ENCODE measurements around the gene ELL. TPM values are rescaled to one million over a fixed set of nuclear protein-coding genes. Genes with fewer than 3 reads are reported as not detected.

ELL gene
- total RNA-seq, 1 donor from 2014 or later: 23.6 TPM

DNA sequence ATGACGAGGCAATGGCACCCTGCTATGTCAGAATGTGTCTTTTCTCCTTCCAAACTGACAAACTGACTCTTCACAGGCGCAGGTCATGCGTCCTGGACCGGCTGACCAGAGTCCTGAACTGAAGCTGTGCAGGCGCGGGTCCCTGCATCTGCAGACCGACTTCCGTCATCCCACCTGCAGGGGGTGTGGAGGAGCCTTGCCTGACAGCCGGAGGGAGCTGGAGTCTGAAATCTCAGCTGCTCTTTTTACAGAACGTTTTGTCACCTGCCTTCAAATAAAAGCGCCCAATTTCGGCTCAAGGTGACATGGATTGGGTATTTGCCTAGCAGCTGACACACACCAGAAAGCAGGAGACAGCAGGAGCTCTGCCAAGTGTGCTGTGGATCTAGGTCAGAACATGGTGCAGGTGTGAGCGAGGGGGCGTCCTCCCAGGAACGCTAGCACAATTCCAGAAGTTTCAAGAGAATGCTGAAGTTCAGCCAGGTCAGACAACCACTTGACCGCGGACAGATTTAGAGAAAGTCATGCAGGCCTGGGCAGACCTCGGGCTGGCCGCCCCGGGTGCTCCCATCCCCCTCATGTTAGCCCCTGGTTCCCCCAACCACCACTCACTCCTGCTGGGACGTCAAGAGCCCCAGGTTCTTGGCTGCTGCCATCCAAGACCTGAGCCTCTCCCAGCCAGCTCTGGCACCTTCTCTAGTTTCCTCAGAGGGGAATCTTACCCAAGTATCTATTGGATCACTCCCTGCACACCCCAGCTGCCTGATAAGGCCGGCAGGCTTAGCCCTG is 32.8 kb downstream of the ELL start:
- H3K4me3 Mint-ChIP-seq: no peak overlapping the region

DNA sequence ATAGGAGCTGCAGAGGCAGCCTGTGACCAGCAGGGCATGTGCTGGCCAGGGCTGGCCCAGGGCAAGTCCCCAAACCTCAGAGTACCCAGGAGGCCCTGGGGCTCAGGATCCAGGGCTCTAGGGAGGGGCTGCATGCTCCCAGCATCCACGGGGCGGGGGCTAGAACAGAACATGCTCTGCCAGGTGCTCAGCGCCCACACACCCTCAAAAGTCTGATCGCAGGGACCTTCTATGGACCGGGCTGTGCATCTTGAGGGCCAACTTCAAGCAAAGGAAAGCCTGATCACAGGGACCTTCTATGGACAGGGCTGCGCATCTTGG is 33.5 kb downstream of the ELL start:
- no peak overlapping the region for H3K27ac Mint-ChIP-seq
- no peak overlapping the region for H3K4me3 Mint-ChIP-seq
- DNase-seq (ENCODE audit: low spot score): no peak
- H3K27me3 Mint-ChIP-seq (ENCODE audit: insufficient read depth): no peaks in the 10 kb centered on the region
- no peaks in the 10 kb centered on the region for H3K9me3 Mint-ChIP-seq
- peaks cover 22% of the 10 kb centered on the region for H3K4me1 Mint-ChIP-seq (ENCODE audit: low read depth)
- intact Hi-C loops (cut with micrococcal nuclease): no loop called here
- no peaks in the 10 kb centered on the region for H3K36me3 Mint-ChIP-seq (ENCODE audit: low read depth)

More for the DNA sequence above, 32.8 kb downstream of the ELL start:
- H3K4me1 Mint-ChIP-seq (ENCODE audit: low read depth): peaks cover 23% of the 10 kb centered on the region
- no peak for DNase-seq (ENCODE audit: low spot score)
- intact Hi-C loops (cut with micrococcal nuclease): no loop called here
- H3K27ac Mint-ChIP-seq: no peak overlapping the region
- no peaks in the 10 kb centered on the region for H3K36me3 Mint-ChIP-seq (ENCODE audit: low read depth)
- H3K27me3 Mint-ChIP-seq (ENCODE audit: insufficient read depth): no peaks in the 10 kb centered on the region
- H3K9me3 Mint-ChIP-seq: no peaks in the 10 kb centered on the region

DNA sequence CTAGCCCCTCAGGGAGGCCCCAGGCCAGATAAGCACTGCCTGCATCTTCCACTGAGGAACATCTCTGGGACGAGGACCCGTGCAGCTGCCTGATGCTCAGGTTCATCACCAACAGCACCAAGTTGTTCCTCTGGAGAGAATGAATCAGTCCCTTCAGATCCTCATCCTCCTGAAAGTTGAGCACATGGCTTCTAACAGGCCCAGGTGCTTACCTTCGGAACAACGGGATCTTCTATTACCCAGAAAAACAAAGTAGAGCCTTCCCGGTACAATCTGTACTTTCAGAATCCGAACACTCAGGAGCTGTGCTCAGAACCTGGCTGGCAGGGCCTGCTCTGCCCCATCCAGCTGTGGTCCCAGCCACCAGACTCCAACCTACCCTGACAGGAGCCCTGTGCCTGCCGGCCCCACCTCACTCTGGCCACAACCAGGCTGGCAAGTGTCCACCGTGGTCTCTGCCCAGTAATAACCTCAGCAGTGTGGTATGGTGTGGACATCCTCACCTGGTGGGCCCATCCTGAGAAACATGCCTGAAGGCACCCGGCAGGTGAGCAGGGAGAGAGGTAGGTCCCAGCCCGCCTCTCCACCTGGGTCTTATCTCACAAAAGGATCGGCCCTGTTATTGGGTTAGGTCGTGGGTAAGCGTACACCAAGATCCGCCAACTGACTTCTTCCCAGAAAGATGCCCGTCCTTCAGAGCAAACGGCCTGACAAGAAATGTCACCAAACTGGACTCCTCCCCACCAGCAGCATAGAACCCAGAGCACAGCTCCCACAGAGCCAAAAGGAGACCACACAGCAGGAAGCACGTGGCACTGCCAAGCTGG is 34.1 kb downstream of the ELL start:
- Mint-ChIP-seq H3K4me3 (no peak overlapping the region), H3K27me3 (ENCODE audit: insufficient read depth) (no peaks in the 10 kb centered on the region), H3K4me1 (ENCODE audit: low read depth) (peaks cover 26% of the 10 kb centered on the region), H3K27ac (no peak overlapping the region), H3K9me3 (no peaks in the 10 kb centered on the region), H3K36me3 (ENCODE audit: low read depth) (no peaks in the 10 kb centered on the region)
- intact Hi-C loops (cut with micrococcal nuclease): no loop called here
- DNase-seq (ENCODE audit: low spot score): no peak

DNA sequence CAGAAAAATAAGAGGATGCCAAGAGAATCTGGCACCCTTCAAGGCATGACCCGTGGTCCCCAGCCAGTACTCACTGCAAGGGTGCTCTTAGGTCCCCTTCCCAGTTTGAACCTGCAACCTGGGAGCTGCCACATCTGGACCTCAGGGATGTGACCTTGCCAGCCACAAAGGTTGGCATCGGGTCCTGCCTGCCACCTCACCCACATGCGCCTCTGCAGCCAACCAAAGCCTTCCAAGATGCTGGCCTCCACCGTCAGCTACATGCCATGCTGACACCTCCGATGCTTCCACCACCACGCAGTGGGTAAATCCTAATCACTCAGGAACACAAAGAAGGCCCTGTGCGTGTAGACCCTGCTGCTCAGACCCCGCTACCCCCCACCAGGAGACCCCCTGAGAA is 35.1 kb downstream of the ELL start:
- Mint-ChIP-seq H3K27me3 (ENCODE audit: insufficient read depth) (no peaks in the 10 kb centered on the region), H3K4me1 (ENCODE audit: low read depth) (peaks cover 35% of the 10 kb centered on the region), H3K36me3 (ENCODE audit: low read depth) (peaks cover 2% of the 10 kb centered on the region), H3K9me3 (no peaks in the 10 kb centered on the region), H3K27ac (no peak overlapping the region), H3K4me3 (no peak overlapping the region)
- intact Hi-C loops (cut with micrococcal nuclease): no loop called here
- DNase-seq (ENCODE audit: low spot score): no peak

DNA sequence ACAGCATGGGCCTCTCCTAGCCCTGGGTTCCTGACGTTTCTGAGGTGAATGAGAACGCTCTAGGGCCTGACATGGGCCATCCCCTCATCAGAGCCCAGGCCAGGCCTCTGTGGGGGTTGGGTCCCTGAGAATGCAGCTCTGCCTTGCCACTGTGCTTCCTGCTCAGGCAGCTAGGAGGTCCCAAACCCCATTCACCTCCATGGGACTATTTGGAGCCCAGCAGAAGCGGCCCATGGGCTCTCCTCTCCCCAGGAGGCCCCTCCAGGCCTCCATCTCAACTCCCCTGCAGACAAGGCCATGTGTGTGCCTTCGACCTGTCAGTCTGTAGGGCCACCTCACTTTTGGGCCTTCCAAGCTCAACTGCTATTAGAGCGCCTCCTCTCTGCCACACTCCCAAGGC is 36.9 kb downstream of the ELL start:
- Mint-ChIP-seq H3K36me3 (ENCODE audit: low read depth) (peaks cover 2% of the 10 kb centered on the region), H3K4me1 (ENCODE audit: low read depth) (peaks cover 49% of the 10 kb centered on the region)

DNA sequence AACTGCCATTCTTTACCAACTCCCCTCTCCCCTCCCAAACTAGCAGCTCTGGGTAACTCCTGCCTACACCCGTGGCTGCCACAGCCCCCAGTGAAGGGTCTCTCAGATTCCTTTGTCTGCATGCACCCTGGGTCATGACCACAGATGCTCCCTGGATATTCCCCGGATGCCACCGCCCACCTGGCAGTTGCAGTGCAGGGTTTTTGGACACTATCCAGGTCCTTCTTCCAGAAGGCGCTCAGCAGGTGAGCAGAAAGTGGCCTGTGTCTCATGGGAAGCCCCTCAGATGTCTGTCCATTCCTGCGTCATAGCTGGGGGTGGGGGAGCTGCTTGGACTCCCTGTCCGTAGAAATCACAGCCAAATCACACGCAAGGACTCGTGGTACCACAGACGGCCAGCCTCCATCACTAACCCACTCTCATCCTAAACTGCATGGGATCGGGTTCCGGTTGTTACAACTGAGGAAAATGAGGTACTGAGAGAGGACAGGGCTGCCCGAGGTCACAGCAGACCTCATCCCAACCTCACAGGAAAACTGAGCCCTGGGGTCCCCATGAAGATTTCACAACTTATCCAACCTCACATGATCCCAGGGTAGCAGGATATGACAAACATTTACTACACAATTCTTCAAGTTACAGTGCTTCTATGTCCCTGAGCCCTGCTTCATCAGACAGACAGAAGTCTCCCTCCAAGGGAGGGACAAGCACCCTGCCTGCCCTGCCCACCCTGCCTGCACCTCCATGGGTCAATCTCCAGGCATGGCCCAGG is 38.6 kb downstream of the ELL start:
- H3K27me3 Mint-ChIP-seq (ENCODE audit: insufficient read depth): peaks cover 1% of the 10 kb centered on the region
- intact Hi-C loops (cut with micrococcal nuclease): no loop called here
- no peak overlapping the region for H3K4me3 Mint-ChIP-seq
- H3K4me1 Mint-ChIP-seq (ENCODE audit: low read depth): peaks cover 65% of the 10 kb centered on the region
- peaks cover 4% of the 10 kb centered on the region for H3K36me3 Mint-ChIP-seq (ENCODE audit: low read depth)
- DNase-seq (ENCODE audit: low spot score): no peak
- H3K27ac Mint-ChIP-seq: no peak overlapping the region
- H3K9me3 Mint-ChIP-seq: no peaks in the 10 kb centered on the region

More for the DNA sequence above, 36.9 kb downstream of the ELL start:
- Mint-ChIP-seq H3K9me3 (no peaks in the 10 kb centered on the region), H3K27ac (peak overlapping the region; percentile 22), H3K27me3 (ENCODE audit: insufficient read depth) (no peaks in the 10 kb centered on the region), H3K4me3 (no peak overlapping the region)
- intact Hi-C loops (cut with micrococcal nuclease): no loop called here
- no peak for DNase-seq (ENCODE audit: low spot score)

DNA sequence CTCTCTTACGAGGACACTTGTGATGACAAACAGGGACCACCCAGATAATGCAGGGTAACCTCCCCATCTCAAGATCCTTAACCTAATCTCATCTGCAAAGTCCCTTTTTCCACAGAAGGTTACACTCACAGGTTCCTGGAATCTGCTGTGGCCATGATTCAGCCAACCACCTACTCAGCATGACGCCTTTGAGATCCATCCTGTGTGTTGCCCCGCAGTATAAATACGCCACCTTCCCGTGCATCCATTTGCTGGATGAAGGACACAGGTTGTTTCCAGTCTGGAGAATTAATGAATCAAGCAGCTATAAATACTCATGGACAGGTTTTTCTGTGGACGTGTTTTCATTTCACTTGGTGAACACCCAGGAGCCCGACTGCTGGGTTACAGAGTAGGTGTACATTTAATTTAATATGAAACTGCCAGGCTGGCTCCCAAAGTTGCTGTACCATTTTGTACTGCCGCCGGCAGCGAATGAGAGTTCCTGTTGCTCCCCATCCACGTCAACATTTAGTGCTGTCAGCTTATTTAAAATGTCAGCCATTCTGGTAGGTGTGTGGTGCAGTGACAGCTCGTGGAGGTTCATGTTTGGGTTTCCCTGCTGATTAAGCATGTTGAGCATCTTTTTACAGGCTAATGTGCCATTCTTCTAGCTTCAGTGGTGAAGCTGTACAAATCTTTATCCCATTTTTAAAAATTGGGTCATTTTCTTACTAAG is 40.2 kb downstream of the ELL start:
- Mint-ChIP-seq H3K9me3 (no peaks in the 10 kb centered on the region), H3K4me3 (peak overlapping the region; percentile 64), H3K4me1 (ENCODE audit: low read depth) (peaks cover 66% of the 10 kb centered on the region), H3K36me3 (ENCODE audit: low read depth) (peaks cover 8% of the 10 kb centered on the region), H3K27ac (peak overlapping the region; percentile 62), H3K27me3 (ENCODE audit: insufficient read depth) (peaks cover 1% of the 10 kb centered on the region)
- DNase-seq (ENCODE audit: low spot score): no peak
- intact Hi-C loops (cut with micrococcal nuclease): loop anchor here (1.0 kb wide), 1 partner anchor 15 kb away; no protein-coding TSS in a partner anchor

DNA sequence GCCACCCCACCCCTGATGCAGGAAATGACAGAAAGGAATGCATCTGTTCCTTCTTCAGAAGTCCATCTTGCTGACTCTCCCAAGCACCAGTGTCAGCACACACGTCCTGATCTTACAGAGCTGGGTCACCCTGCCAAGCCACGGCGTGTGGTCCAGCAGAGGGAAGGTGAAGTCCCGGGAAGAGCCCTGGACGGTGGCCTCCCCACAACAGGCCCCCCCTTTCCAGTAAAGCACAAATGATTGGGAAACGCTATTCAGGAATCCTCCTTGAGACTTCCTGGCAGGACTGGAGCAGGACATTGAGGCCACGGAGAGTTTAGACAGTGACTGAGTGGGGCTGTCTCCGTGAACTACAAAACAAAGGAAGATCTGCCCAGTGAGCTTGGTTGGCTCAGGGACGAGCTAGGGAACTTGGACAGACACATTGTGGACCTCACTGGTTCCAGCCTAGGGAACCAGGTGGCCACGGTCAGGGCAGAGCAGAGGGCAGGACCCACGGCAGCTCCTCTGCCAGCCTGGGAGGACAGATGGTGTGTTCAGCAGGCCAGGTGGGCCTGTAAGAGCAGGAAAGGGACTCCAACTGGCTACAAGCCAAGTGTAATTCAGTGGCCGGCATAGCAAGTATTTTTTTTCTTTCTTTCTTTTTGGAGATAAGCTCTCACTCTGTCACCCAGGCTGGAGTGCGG is 41.7 kb downstream of the ELL start:
- Mint-ChIP-seq H3K27ac (peak overlapping the region; percentile 73), H3K4me1 (ENCODE audit: low read depth) (peaks cover 72% of the 10 kb centered on the region), H3K27me3 (ENCODE audit: insufficient read depth) (peaks cover 1% of the 10 kb centered on the region), H3K4me3 (peak overlapping the region; percentile 47), H3K9me3 (no peaks in the 10 kb centered on the region), H3K36me3 (ENCODE audit: low read depth) (peaks cover 8% of the 10 kb centered on the region)
- intact Hi-C loops (cut with micrococcal nuclease): no loop called here
- no peak for DNase-seq (ENCODE audit: low spot score)

DNA sequence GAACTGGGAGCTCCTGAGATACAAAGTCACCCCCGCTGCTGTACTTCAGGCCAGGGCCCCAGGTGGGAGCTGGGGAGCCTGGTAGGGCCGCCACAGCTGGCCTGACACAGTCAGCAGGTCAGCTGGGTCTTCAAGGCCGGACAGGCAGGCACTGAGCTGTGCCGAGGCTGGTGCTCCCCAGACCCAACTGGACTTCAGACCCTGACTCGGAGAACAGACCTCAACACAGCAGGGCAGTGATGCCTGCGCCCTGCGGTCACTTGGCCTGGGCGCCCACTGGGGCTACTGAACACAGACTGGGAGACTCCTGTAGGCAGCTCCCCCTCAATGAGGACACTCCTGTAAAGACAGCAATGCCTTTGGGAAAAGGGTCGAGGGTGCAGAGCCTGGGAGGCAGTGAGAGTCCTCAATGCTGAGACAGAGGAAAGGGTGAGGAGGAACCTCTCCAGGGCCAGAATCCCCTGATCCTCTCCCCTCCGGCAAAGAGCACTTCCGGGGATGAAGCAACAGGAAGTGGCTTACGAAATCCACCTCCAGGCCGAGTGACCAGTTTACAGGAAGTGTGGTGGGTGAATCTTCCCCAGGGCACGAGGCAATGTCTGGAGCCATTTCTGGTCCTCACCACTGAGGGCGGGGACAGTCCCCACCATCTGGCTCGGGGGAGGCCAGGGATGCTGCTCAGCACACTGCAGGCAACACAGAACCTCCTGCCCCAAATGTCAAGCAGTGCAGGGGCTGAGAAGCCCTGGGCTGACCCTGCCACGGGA is 43.1 kb downstream of the ELL start:
- intact Hi-C loops (cut with micrococcal nuclease): loop anchor here (1.0 to 5.0 kb wide), 3 partner anchors 27 to 109 kb away; partner anchors contain the start of genes ELL and REX1BD
- Mint-ChIP-seq H3K27ac (peak overlapping the region; percentile 92), H3K4me3 (peak overlapping the region; percentile 71), H3K9me3 (no peaks in the 10 kb centered on the region), H3K36me3 (ENCODE audit: low read depth) (peaks cover 8% of the 10 kb centered on the region), H3K27me3 (ENCODE audit: insufficient read depth) (peaks cover 1% of the 10 kb centered on the region), H3K4me1 (ENCODE audit: low read depth) (peaks cover 71% of the 10 kb centered on the region)
- DNase-seq (ENCODE audit: low spot score): peak; percentile 55

DNA sequence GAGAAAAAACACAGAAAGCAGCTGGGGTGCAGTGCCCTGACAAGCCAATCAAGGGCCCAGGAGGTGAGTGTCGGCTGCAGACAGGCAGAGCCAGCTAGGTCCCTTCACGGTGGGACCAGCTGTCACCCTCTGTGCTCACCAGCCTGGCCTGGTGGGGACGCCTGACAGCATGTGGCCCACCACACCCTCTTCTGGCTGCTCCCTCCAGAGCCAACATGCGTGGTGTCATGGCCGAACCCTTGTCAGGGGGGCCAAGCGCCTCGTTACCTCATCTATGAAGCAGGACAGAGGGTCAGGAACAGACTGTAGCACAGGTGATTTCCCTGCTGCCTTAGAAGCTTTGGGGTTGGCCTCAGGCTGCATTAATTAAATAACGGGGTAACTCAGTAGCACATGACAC is 43.9 kb downstream of the ELL start:
- intact Hi-C loops (cut with micrococcal nuclease): loop anchor here (5.0 kb wide), 1 partner anchor 109 kb away; the partner anchor contains the start of gene REX1BD
- H3K4me3 Mint-ChIP-seq: no peak overlapping the region
- no peaks in the 10 kb centered on the region for H3K9me3 Mint-ChIP-seq
- no peak for DNase-seq (ENCODE audit: low spot score)
- H3K27ac Mint-ChIP-seq: peak overlapping the region; percentile 92
- peaks cover 1% of the 10 kb centered on the region for H3K27me3 Mint-ChIP-seq (ENCODE audit: insufficient read depth)
- H3K4me1 Mint-ChIP-seq (ENCODE audit: low read depth): peaks cover 66% of the 10 kb centered on the region
- peaks cover 8% of the 10 kb centered on the region for H3K36me3 Mint-ChIP-seq (ENCODE audit: low read depth)

DNA sequence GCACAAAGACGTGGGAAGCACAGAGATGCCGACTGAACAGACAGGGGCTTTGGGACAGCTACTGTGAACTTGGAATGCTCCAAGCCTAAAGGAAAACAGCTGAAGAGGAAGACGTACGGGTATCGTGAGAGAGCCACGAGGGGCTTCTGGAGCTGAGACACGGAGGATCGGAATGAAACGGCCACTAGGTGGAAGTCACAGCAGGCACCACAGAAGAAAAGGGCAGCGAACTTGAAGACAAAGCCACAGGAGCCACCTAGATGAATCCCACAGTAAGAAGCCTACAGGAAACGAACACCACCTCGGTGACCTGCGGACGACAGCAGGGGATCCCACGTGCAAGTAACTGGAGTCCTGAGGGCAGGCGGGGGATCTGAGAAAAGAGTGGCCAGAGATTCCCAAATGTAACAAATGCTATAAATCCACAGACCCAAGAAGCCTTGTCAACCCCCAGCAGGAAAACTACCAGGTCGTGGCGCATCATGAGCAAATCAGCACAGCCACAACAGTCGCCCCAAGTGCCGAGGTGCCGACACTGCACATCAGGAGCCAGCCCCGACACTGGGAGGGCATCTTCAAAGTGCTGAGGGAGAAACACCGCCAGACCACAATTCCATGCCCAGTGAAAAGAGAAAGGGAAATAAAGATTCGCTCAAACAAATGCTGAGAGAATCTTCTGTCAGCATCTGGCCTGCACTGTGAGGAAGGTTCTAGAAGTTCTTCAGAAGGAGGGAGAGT is 44.7 kb downstream of the ELL start:
- intact Hi-C loops (cut with micrococcal nuclease): loop anchor here (5.0 kb wide), 1 partner anchor 110 kb away; the partner anchor contains the start of gene REX1BD
- Mint-ChIP-seq H3K27ac (peak overlapping the region; percentile 92), H3K4me3 (no peak overlapping the region), H3K36me3 (ENCODE audit: low read depth) (peaks cover 8% of the 10 kb centered on the region), H3K27me3 (ENCODE audit: insufficient read depth) (peaks cover 1% of the 10 kb centered on the region), H3K9me3 (no peaks in the 10 kb centered on the region), H3K4me1 (ENCODE audit: low read depth) (peaks cover 59% of the 10 kb centered on the region)
- no peak for DNase-seq (ENCODE audit: low spot score)

All from activated T-helper 1 cell treated with anti-CD3 and anti-CD28 coated beads, Interleukin-12 subunit alpha, Interleukin-12 subunit beta, Interleukin-2, Interleukin-4 antibody, amounts not matched to agents 30 ng/mL and 10 ng/mL and 1 ng/mL, durations not matched to agents 14 hours and 24 hours and 36 hours (primary cell).